ENCODE measurements around the gene SUGCT.

SUGCT gene

GRCh38 chr7:40796723-40797122, 661.9 kb downstream of the SUGCT start:
- DNase-seq (ENCODE audit: extremely low read depth, low read depth), result no peak
- TF ChIP-seq, protein P1, sequence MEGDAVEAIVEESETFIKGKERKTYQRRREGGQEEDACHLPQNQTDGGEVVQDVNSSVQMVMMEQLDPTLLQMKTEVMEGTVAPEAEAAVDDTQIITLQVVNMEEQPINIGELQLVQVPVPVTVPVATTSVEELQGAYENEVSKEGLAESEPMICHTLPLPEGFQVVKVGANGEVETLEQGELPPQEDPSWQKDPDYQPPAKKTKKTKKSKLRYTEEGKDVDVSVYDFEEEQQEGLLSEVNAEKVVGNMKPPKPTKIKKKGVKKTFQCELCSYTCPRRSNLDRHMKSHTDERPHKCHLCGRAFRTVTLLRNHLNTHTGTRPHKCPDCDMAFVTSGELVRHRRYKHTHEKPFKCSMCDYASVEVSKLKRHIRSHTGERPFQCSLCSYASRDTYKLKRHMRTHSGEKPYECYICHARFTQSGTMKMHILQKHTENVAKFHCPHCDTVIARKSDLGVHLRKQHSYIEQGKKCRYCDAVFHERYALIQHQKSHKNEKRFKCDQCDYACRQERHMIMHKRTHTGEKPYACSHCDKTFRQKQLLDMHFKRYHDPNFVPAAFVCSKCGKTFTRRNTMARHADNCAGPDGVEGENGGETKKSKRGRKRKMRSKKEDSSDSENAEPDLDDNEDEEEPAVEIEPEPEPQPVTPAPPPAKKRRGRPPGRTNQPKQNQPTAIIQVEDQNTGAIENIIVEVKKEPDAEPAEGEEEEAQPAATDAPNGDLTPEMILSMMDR (IDR thresholded peaks at IDR 0.05; ENCODE audit: low read depth, low read length), result no peak

DNA sequence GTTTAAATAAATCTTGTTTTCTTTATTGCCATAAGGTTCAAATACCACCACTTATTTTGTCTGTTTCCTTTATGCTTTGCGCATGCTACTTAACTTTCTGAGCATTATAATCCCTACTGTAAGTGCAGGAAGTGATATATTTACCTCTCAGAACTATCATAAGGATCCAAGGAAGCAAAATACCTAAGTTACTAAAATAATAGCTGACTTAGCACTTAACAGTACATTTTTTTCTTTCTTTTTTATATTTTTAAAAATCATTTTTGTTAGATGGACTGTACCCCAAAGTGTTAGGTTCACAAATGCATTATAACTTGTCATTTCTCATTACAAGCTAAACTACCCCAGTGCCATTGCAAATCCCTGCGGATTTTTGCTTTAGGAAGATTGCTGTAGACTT, 663.8 kb downstream of the SUGCT start:
- no peak for DNase-seq (ENCODE audit: extremely low read depth, low read depth)
- TF ChIP-seq, protein P1 (IDR thresholded peaks at IDR 0.05; ENCODE audit: low read depth, low read length), result no peak

GRCh38 chr7:40799493-40800403, 664.9 kb downstream of the SUGCT start:
- TF ChIP-seq, protein P1 (IDR thresholded peaks at IDR 0.05; ENCODE audit: low read depth, low read length), result no peak
- DNase-seq (ENCODE audit: extremely low read depth, low read depth), result no peak

GRCh38 chr7:40800771-40801170, 666.0 kb downstream of the SUGCT start:
- no peak for DNase-seq (ENCODE audit: extremely low read depth, low read depth)
- TF ChIP-seq, protein P1 (IDR thresholded peaks at IDR 0.05; ENCODE audit: low read depth, low read length), result no peak

GRCh38 chr7:40802497-40802896, 667.7 kb downstream of the SUGCT start:
- DNase-seq (ENCODE audit: extremely low read depth, low read depth), result no peak
- TF ChIP-seq, protein P1 (IDR thresholded peaks at IDR 0.05; ENCODE audit: low read depth, low read length), result no peak

GRCh38 chr7:40804477-40805215, 669.8 kb downstream of the SUGCT start:
- TF ChIP-seq, protein P1 (IDR thresholded peaks at IDR 0.05; ENCODE audit: low read depth, low read length), result no peak
- peak; percentile 83 for DNase-seq (ENCODE audit: extremely low read depth, low read depth)

DNA sequence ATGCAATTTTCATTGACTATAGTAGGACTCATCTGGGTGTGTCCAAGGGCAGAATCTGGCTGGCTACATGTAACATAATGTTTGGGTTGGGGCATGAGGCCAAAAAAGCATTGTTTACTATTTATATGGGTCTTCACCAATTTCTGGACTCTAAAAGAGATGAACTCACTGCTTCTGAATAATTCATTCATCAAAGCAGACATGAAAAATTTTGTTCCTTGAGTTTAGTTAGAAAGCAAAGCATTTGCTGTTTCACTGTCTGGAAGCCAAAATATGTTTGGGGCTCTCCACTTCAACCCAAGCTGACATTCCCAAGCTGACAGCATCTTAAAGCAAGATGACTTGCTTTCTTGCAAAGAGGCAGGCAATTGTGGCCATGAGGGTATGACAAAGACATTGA, 670.6 kb downstream of the SUGCT start:
- TF ChIP-seq, protein P1 (IDR thresholded peaks at IDR 0.05; ENCODE audit: low read depth, low read length), result no peak
- DNase-seq (ENCODE audit: extremely low read depth, low read depth), result no peak
